CD4-positive, alpha-beta memory T cell (primary cell): ENCODE results near the gene C4orf46. TPM values are rescaled to one million over a fixed set of nuclear protein-coding genes. Genes with fewer than 3 reads are reported as not detected.
A peak's percentile ranks its signal among the peaks of the same experiment; 100 is the strongest.

Experiments used
- CTCF ChIA-PET: fragments of 350-600 bp; sonication (Branson Sonifier 250); formaldehyde crosslinking; loops from one replicate; lab custom pipeline; 2021; ENCODE audit warnings: inconsistent platforms; ENCODE audit not compliant: partially characterized antibody; lab: Charles Lee
- POLR2A ChIA-PET: fragments of 350-600 bp; sonication (Branson Sonifier 250); formaldehyde crosslinking; loops from one replicate; lab custom pipeline; 2021; ENCODE audit not compliant: partially characterized antibody; lab: Charles Lee
- DNase-seq, 5 donors: peaks; one replicate each; pipeline versions ENCODE4 v3.0.0 to v3.0.0-alpha.2; 2020 to 2022; ENCODE audit warnings: mixed read lengths in 1 of 5
- H3K27ac ChIP-seq: one replicate; pipeline ENCODE4 v1.7.0; 2013; ENCODE audit warnings: low read depth, low read length
- H3K27me3 ChIP-seq: 2 replicates; pipeline ENCODE4 v1.7.0; 2013; ENCODE audit warnings: mild to moderate bottlenecking, low read length, moderate library complexity; ENCODE audit not compliant: insufficient read depth
- H3K36me3 ChIP-seq: 2 replicates; pipeline ENCODE4 v1.7.0; 2013; ENCODE audit warnings: mild to moderate bottlenecking, low read length, moderate library complexity; ENCODE audit not compliant: insufficient read depth
- H3K4me1 ChIP-seq: 2 replicates; pipeline ENCODE4 v1.7.0; 2013; ENCODE audit warnings: mild to moderate bottlenecking, low read length, moderate library complexity; ENCODE audit not compliant: insufficient read depth
- H3K4me3 ChIP-seq, 2 donors: one replicate each; pipeline ENCODE4 v1.7.0; 2013; ENCODE audit warnings: low read length in 2 of 2, mild to moderate bottlenecking in 1 of 2
- H3K9me3 ChIP-seq, 2 donors: one replicate each; pipeline ENCODE4 v1.7.0; 2013; ENCODE audit warnings: low read length in 2 of 2, control low read depth in 1 of 2; ENCODE audit not compliant: control insufficient read depth in 1 of 2
- H3K27ac Mint-ChIP-seq, 7 donors: one replicate each; pipeline ENCODE4 v1.8.0; 2020 to 2021; ENCODE audit warnings: mixed read lengths in 7 of 7, mild to moderate bottlenecking in 6 of 7, inconsistent platforms in 3 of 7, moderate library complexity in 3 of 7
- H3K27me3 Mint-ChIP-seq, 2 donors: one replicate each; pipeline ENCODE4 v1.8.0; 2020 to 2021; ENCODE audit warnings: mixed read lengths in 2 of 2
- H3K36me3 Mint-ChIP-seq, 2 donors: one replicate each; pipeline ENCODE4 v1.8.0; 2020 to 2021; ENCODE audit warnings: mixed read lengths in 2 of 2, inconsistent platforms in 1 of 2, mild to moderate bottlenecking in 1 of 2
- H3K4me1 Mint-ChIP-seq, 4 donors: one replicate each; pipeline ENCODE4 v1.8.0; 2020 to 2021; ENCODE audit warnings: mixed read lengths in 4 of 4, mild to moderate bottlenecking in 1 of 4
- H3K4me3 Mint-ChIP-seq, 8 donors: one replicate each; pipeline ENCODE4 v1.8.0; 2020 to 2021; ENCODE audit warnings: mixed read lengths in 8 of 8, mild to moderate bottlenecking in 7 of 8, moderate library complexity in 6 of 8, inconsistent platforms in 3 of 8
- H3K9me3 Mint-ChIP-seq, 8 donors: one replicate each; pipeline ENCODE4 v1.8.0; 2020 to 2021; ENCODE audit warnings: mixed read lengths in 8 of 8, mild to moderate bottlenecking in 5 of 8, inconsistent platforms in 3 of 8, moderate library complexity in 1 of 8
- intact Hi-C: fragments of 100-400 bp; cut with micrococcal nuclease; formaldehyde crosslinking; loops from one replicate; pipeline ENCODE4 v1.15.1; 2023
- polyA plus RNA-seq, 2 donors: library from polyadenylated mRNA; unstranded; fragments of 300-500 nt; fragmentation: Illumina TruSeq; gene quantifications; one replicate each; pipeline ENCODE4 v1.2.3, GENCODE V29; 2021
- total RNA-seq, 2 experiments: library from RNA; stranded (reverse); gene quantifications; one replicate each; pipeline ENCODE4 v1.2.3, GENCODE V29; 2021

The C4orf46 gene
- total and polyA plus RNA-seq, 4 experiments from 2014 or later = 4.0 to 6.5 (median 4.8) TPM

DNA sequence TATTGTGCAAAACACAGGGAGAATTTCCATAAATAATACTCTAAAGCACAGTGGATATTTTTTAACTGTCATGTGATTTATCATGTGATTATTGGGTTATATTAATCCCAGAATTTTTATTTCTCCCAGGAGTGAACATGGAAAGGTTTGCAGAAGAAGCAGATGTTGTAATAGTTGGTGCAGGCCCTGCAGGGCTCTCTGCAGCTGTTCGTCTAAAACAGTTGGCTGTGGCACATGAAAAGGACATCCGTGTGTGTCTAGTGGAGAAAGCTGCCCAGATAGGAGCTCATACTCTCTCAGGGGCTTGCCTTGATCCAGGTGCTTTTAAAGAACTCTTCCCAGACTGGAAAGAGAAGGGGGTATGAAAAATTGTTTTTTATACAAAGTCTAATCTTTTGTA, 10.4 kb upstream of the C4orf46 start:
- no peaks in the 10 kb centered on the region for H3K9me3 ChIP-seq
- H3K27ac ChIP-seq = no peak overlapping the region
- no peaks in the 10 kb centered on the region for H3K36me3 ChIP-seq
- H3K4me3 Mint-ChIP-seq = no peak overlapping the region
- H3K27me3 Mint-ChIP-seq = no peaks in the 10 kb centered on the region
- H3K4me1 Mint-ChIP-seq = peaks cover 0 to 2% (median under 1%) of the 10 kb centered on the region in 4 donors
- DNase-seq = no peak
- H3K27ac Mint-ChIP-seq = peak overlapping the region in 1 of 7 donors; percentile 3
- no peaks in the 10 kb centered on the region for H3K4me1 ChIP-seq
- POLR2A ChIA-PET = no interaction called here
- H3K36me3 Mint-ChIP-seq = peaks cover 10 to 32% of the 10 kb centered on the region in 2 donors
- H3K27me3 ChIP-seq = no peaks in the 10 kb centered on the region
- CTCF ChIA-PET = no interaction called here
- no peaks in the 10 kb centered on the region for H3K9me3 Mint-ChIP-seq
- H3K4me3 ChIP-seq = no peak overlapping the region
- intact Hi-C loops = no loop called here

DNA sequence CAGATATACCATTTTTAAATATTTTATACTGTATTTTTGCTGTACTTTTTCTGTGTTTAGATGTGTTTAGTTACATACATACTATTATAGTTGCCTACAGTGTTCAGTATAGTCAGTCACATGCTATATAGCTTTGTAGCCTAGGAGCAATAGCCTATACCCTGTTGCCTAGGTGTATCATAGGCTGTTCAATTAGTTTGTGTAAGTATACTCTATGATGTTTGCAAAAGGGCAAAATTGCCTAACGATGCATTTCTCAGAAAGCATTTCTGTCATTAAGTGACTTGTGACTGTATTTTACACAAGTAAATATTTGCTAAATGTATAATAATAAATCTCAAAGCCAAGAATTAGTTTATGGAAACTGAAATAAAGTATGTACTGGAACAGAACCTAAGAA, 9.9 kb upstream of the C4orf46 start:
- no peak overlapping the region for H3K4me3 Mint-ChIP-seq
- H3K4me1 Mint-ChIP-seq = peaks cover 0 to 2% (median under 1%) of the 10 kb centered on the region in 4 donors
- H3K27me3 Mint-ChIP-seq = no peaks in the 10 kb centered on the region
- peaks cover 10 to 28% of the 10 kb centered on the region in 2 donors for H3K36me3 Mint-ChIP-seq
- ChIA-PET POLR2A (no interaction called here), CTCF (interaction anchor here (1.7 kb wide), 1 partner anchor 11 kb away, joined by 5 read pairs; no protein-coding TSS in a partner anchor)
- H3K36me3 ChIP-seq = no peaks in the 10 kb centered on the region
- no peak for DNase-seq
- no peaks in the 10 kb centered on the region for H3K9me3 Mint-ChIP-seq
- H3K4me1 ChIP-seq = no peaks in the 10 kb centered on the region
- H3K4me3 ChIP-seq = no peak overlapping the region
- H3K27ac ChIP-seq = no peak overlapping the region
- H3K27ac Mint-ChIP-seq = no peak overlapping the region
- H3K9me3 ChIP-seq = no peaks in the 10 kb centered on the region
- intact Hi-C loops = no loop called here
- H3K27me3 ChIP-seq = no peaks in the 10 kb centered on the region

DNA sequence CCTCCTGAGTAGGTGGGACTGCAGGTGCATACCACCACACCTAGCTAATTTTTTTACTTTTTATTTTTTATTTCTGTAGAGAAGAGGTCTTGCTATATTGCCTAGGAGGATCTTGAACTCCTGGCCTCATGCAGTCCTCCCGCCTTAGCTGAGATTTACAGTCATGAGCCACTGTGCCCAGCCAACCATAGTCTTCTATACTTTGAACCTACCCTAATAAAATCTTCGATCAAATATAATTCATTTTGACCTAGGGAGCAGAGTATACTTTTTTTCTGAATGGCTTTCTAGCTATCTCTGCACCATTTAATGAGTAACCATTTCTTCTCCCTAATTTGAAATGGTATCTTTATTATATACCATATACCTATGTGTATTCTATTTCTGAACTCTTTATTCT, 7.1 kb upstream of the C4orf46 start:
- Histone ChIP-seq H3K27me3 (no peaks in the 10 kb centered on the region), H3K4me3 (no peak overlapping the region), H3K27ac (no peak overlapping the region), H3K4me1 (peaks cover under 1% of the 10 kb centered on the region), H3K9me3 (no peaks in the 10 kb centered on the region), H3K36me3 (no peaks in the 10 kb centered on the region)
- intact Hi-C loops = no loop called here
- POLR2A ChIA-PET = no interaction called here
- H3K27me3 Mint-ChIP-seq = no peaks in the 10 kb centered on the region
- CTCF ChIA-PET = interaction anchor here (0.7 kb wide), 1 partner anchor 12 kb away, joined by 3 read pairs; no protein-coding TSS in a partner anchor
- peaks cover 6 to 19% of the 10 kb centered on the region in 2 donors for H3K36me3 Mint-ChIP-seq
- no peaks in the 10 kb centered on the region for H3K9me3 Mint-ChIP-seq
- H3K4me1 Mint-ChIP-seq = peaks cover 1 to 6% (median 2%) of the 10 kb centered on the region in 4 donors
- peak overlapping the region in 1 of 7 donors; percentile 5 for H3K27ac Mint-ChIP-seq
- H3K4me3 Mint-ChIP-seq = no peak overlapping the region
- DNase-seq = no peak

- intact Hi-C loops = no loop called here
- Mint-ChIP-seq H3K4me1 (peaks cover 8 to 20% (median 16%) of the 10 kb centered on the region in 4 donors), H3K9me3 (peaks cover 0 to under 1% (median 0%) of the 10 kb centered on the region in 8 donors), H3K27ac (peak overlapping the region in 1 of 7 donors; percentile 6), H3K36me3 (peaks cover 11 to 16% of the 10 kb centered on the region in 2 donors), H3K27me3 (no peaks in the 10 kb centered on the region), H3K4me3 (no peak overlapping the region)
- H3K27ac ChIP-seq = no peak overlapping the region
- CTCF ChIA-PET = interaction anchor here (0.8 kb wide), 1 partner anchor 93 kb away, joined by 3 read pairs; no protein-coding TSS in a partner anchor
- no peak overlapping the region for H3K4me3 ChIP-seq
- H3K27me3 ChIP-seq = no peaks in the 10 kb centered on the region
- no peak for DNase-seq
- no peaks in the 10 kb centered on the region for H3K9me3 ChIP-seq
- no peaks in the 10 kb centered on the region for H3K36me3 ChIP-seq
- peaks cover 13% of the 10 kb centered on the region for H3K4me1 ChIP-seq
- POLR2A ChIA-PET = no interaction called here
Measured at GRCh38 chr4:158676076-158676475, 4.4 kb upstream of the C4orf46 start.

DNA sequence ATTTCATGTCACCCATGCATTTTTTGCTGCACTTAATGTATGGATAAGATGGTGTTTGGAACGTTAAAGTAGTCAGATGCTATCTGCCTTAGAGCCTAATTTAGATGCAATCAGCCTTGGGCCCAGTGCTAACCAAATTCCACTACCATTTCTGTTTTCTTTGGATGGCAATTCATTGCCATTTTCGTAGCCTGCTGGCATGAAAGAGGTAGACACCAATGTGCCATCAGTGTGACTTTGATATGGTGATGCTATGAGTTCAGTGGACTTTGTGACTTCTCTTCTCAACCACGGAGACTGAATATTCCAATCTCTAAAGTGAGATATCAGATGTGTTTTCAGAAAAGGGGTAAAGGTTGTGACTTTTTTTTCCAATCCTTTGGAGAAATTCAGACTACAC, 1.9 kb upstream of the C4orf46 start:
- peaks cover 14 to 34% (median 23%) of the 10 kb centered on the region in 4 donors for H3K4me1 Mint-ChIP-seq
- Histone ChIP-seq H3K9me3 (no peaks in the 10 kb centered on the region), H3K4me3 (no peak overlapping the region), H3K27ac (no peak overlapping the region), H3K4me1 (peaks cover 22% of the 10 kb centered on the region), H3K36me3 (no peaks in the 10 kb centered on the region), H3K27me3 (no peaks in the 10 kb centered on the region)
- H3K36me3 Mint-ChIP-seq = peaks cover 4 to 10% of the 10 kb centered on the region in 2 donors
- H3K9me3 Mint-ChIP-seq = peaks cover 0 to 2% (median 0%) of the 10 kb centered on the region in 8 donors
- ChIA-PET POLR2A (no interaction called here), CTCF (no interaction called here)
- H3K27ac Mint-ChIP-seq = peak overlapping the region in 3 of 7 donors; percentile 9 to 92 (median 65)
- intact Hi-C loops = loop anchor here (5.0 kb wide), 1 partner anchor 504 kb away; no protein-coding TSS in a partner anchor
- no peaks in the 10 kb centered on the region for H3K27me3 Mint-ChIP-seq
- H3K4me3 Mint-ChIP-seq = peak overlapping the region in 3 of 8 donors; percentile 18 to 54 (median 45)
- no peak for DNase-seq

DNA sequence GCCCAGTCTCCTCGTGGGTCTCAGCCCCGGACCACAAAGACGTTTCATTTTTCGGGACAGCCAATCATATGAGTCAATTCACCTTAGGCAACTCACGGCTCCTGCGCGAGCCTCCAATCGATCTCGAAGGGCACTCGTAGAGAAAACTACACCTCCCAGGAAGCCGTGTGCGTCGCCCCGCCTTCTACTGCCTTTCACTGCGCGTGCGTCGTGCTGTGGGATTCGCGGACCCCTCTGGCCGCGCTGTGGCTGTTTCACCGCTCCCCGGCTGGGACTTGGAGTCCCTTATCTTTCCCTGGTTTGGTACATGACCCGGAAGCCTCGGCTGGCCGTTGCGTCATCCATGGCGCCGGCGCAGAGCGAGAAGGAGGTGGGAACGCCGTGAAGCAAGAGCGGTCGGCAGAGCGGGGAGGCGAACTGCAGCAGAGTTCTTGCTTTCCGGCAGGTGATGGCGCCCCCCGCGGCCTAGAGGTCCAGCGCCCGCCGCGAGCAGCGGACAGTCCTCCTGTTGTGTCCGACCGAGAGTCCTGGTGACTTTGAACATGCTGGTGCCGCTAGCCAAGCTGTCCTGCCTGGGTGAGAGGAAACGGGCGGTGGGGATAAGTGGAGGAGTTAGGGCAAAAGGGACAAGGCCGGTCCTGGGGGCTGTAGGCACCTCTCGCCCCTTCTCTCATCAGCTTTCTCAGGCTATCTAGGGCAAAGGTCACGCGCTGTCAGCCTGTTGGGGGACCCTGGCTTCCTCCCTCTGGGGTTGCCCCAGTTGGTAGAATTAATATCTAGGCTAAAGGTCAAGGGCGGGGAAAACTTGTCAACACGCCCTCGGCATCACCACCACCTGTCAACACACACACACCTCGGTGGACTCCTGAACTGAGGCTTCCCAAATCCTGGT, 474 bp upstream of the C4orf46 start, which contains the start of gene ETFDH:
ETFDH (plus strand) TSS at position 382 of the 892 bp plus-strand sequence; CDS start at position 543, 161 bp downstream.
- CTCF ChIA-PET = no interaction called here

More for the DNA sequence above, 474 bp upstream of the C4orf46 start, which contains the start of gene ETFDH:
- no peaks in the 10 kb centered on the region for H3K27me3 Mint-ChIP-seq
- intact Hi-C loops = loop anchor here (1.0 to 5.0 kb wide), 4 partner anchors 51 to 505 kb away; partner anchors contain the start of genes FNIP2, PPID and RAPGEF2
- Histone ChIP-seq H3K4me1 (peaks cover 22% of the 10 kb centered on the region), H3K36me3 (no peaks in the 10 kb centered on the region), H3K9me3 (no peaks in the 10 kb centered on the region), H3K4me3 (peak within 1 kb of the TSS; percentile 53 to 94), H3K27me3 (no peaks in the 10 kb centered on the region), H3K27ac (peak within 1 kb of the TSS; percentile 92)
- POLR2A ChIA-PET = no interaction called here
- peak within 1 kb of the TSS; percentile 92 to 98 (median 96) for H3K4me3 Mint-ChIP-seq
- H3K4me1 Mint-ChIP-seq = peaks cover 12 to 34% (median 23%) of the 10 kb centered on the region in 4 donors
- H3K36me3 Mint-ChIP-seq = peaks cover 4 to 10% of the 10 kb centered on the region in 2 donors
- peaks cover 0 to 2% (median 0%) of the 10 kb centered on the region in 8 donors for H3K9me3 Mint-ChIP-seq
- peak; percentile 97 to 99 (median 99) for DNase-seq
- peak within 1 kb of the TSS; percentile 92 to 99 (median 98) for H3K27ac Mint-ChIP-seq
